ENCODE measurements around the gene SATB1.
"Not testable (repeated sequence)": the region's sequence is repeated elsewhere in the genome, so short reads cannot be mapped to it uniquely, and the experiment has no call there.

The SATB1 gene

DNA sequence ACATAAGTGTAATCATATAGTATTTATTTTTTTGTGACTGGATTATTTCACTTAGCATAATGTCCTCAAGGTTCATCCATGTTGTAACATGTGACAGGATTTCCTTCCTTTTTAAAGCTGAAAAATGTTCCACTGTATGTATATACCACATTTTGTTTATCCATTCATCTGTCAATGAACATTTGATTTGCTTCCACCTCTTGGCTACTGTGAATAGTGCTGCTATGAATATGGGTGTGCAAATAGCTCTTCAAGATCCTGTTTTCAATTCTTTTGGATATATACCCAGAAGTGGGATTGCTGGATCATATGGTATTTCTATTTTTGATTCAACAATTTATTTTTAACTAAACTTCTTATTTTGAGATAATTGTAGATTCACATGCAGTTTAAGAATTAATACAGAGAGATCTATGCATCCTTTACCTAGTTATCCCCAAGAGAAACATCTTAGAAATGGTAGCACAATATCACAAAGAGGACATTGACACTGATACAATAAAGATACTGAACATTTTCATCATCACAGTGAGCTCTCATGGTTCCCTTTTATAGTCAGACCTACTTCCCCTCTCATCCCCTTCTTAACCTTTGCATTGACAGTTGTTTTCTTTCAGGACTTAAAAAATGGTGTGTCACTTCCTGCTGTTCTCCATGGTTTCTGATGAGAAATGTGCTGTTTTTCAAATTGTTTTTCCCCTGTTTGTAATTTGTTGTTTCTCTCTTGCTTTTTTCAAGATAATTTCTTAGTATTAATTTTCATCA lies 90.1 kb downstream of the SATB1 start:
- in situ Hi-C loops (cut with HindIII; ENCODE audit: low pct_ligation_motif_present, low pct_unique_long_range_greater_than_20kb, low sequenced_read_pairs): no loop called here
- no peak for DNase-seq

DNA sequence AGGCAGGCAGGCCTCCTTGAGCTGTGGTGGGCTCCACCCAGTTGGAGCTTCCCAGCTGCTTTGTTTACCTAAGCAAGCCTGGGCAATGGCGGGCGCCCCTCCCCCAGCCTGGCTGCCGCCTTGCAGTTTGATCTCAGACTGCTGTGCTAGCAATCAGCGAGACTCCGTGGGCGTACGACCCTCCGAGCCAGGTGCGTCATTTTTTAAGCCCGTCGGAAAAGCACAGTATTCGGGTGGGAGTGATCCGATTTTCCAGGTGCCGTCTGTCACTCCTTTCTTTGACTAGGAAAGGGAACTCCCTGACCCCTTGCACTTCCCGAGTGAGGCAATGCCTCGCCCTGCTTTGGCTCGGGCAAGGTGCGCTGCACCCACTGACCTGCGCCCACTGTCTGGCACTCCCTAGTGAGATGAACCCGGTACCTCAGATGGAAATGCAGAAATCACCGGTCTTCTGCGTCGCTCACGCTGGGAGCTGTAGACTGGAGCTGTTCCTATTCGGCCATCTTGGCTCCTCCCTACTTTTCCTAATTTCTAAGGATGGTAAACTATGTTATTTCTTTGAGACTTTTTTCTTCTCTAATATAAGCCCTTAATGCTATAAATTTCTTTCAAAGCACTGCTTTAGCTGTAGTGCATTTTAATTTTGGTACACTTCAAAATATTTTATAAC lies 94.2 kb downstream of the SATB1 start:
- DNase-seq; in situ Hi-C loops (cut with HindIII; ENCODE audit: low pct_ligation_motif_present, low pct_unique_long_range_greater_than_20kb, low sequenced_read_pairs): not testable (repeated sequence)

GRCh38 chr3:18308096-18308650 lies 117.0 kb downstream of the SATB1 start:
- in situ Hi-C loops (cut with HindIII; ENCODE audit: low pct_ligation_motif_present, low pct_unique_long_range_greater_than_20kb, low sequenced_read_pairs): no loop called here
- DNase-seq: no peak

DNA sequence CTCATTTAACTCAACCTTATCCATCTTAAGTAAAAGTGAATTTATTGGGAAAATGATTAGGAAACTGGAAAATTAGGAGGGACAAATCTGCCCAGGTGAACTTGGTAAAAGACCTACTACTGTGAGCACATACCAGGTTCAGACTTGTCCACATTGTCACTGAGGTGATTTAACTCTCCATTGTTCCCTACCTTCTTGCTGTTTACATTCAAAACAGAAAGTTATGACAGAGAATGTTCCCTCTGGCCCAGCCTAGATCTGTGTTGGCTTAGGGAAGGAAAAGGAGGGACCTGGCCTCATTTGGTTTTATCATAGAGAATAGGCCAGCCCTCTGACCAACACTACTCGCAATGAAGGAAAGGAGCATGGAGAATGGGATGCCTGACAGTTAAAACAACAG lies 117.6 kb downstream of the SATB1 start:
- in situ Hi-C loops (cut with HindIII; ENCODE audit: low pct_ligation_motif_present, low pct_unique_long_range_greater_than_20kb, low sequenced_read_pairs): no loop called here
- no peak for DNase-seq

DNA sequence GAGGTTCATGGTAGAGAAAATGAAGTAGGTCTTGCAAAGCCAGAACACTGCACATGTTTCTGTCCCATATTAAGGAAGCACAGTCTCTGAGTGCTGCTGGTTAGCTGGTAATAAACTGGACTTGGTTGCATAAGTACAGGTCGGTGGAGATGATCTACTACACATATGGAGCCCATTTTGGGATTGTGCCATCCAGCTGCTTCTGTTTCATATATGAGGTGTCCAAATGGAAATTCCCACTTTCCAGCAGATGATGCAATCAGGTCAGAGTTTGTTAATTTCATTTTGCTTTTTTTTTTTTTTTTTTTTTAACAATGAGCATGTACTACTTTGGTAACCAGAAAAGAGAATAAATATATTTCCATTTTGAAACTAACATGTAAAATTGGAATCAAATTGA lies 122.6 kb downstream of the SATB1 start:
- no peak for DNase-seq
- in situ Hi-C loops (cut with HindIII; ENCODE audit: low pct_ligation_motif_present, low pct_unique_long_range_greater_than_20kb, low sequenced_read_pairs): no loop called here

DNA sequence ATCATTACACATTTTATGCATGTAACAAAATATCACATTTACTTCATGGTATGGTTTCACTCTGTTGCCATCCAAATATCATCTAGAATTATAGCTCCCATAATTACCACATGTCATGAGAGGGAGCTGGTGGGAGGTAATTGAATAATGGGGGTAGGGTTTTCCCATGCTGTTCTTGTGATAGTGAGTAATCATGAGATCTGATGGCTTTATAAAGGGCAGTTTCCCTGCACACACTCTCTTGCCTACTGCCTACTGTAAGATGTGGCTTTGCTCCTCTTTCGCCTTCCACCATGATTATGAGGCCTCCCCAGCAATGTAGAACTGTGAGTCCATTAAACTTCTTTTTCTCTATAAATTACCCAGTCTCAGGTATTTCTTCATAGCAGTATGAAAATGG lies 123.4 kb downstream of the SATB1 start:
- no peak for DNase-seq
- in situ Hi-C loops (cut with HindIII; ENCODE audit: low pct_ligation_motif_present, low pct_unique_long_range_greater_than_20kb, low sequenced_read_pairs): no loop called here

DNA sequence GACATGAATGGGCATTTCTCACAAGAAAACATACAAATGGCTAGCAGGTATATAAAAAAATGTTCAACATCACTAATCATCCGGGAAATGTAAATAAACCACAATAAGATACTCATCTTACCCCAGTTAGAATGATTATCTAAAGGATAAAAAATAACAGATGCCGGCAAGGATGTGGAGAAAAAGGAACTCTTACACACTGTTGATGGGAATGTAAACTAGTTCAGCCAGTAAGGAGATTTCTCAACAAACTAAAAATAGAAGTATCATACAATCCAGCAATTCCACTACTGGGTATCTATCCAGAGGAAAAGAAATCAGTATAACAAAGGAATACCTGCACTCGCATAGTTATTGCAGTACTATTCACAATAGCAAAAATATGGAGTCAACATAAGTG lies 124.2 kb downstream of the SATB1 start:
- in situ Hi-C loops (cut with HindIII; ENCODE audit: low pct_ligation_motif_present, low pct_unique_long_range_greater_than_20kb, low sequenced_read_pairs): no loop called here
- no peak for DNase-seq

- in situ Hi-C loops (cut with HindIII; ENCODE audit: low pct_ligation_motif_present, low pct_unique_long_range_greater_than_20kb, low sequenced_read_pairs): no loop called here
- no peak for DNase-seq
Observed at GRCh38 chr3:18297126-18297525, 128.0 kb downstream of the SATB1 start.
